ENCODE data around the gene ST7. TPM values are rescaled to one million over a fixed set of nuclear protein-coding genes. Genes with fewer than 3 reads are reported as not detected.

The ST7 gene
- total RNA-seq, 4 donors from 2014 or later = 13.5 to 24.9 (median 18.6) TPM

DNA sequence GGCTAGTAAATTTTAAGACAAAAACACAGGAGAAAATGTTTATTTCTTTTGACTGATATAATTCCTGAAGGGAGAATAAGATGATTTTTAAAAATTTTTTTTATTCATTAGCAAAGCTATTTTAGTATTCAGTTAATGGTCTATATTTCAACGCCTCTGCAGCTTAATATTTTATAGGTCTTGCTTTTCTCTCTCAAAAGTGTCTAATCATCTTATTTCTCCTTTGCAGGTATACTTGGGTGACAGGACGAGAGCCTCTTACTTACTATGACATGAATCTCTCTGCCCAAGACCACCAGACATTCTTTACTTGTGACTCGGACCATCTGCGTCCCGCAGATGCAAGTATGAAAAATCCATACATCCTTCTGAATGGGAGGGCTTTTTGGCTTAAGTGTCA, 177.0 kb downstream of the ST7 start:
- H3K9me3 ChIP-seq = no peaks in the 10 kb centered on the region
- TF ChIP-seq CTCF (IDR thresholded peaks at IDR 0.05) (no peak), EP300 (IDR thresholded peaks at IDR 0.05) (no peak), POLR2A (IDR thresholded peaks at IDR 0.05) (no peak)
- no peaks in the 10 kb centered on the region for H3K27me3 ChIP-seq
- WGBS, 2 donors = 98% methylated on average over 5 of the region's 5 CpGs
- no peak for DNase-seq (ENCODE audit: low spot score in 2 of 2)
- no peak overlapping the region for H3K4me3 ChIP-seq
- H3K4me1 ChIP-seq = peaks cover 0 to 11% (median under 1%) of the 10 kb centered on the region in 4 donors
- H3K27ac ChIP-seq = no peak overlapping the region
- H3K36me3 ChIP-seq = peaks cover 0 to 5% (median 0%) of the 10 kb centered on the region in 3 donors

- H3K36me3 ChIP-seq = peaks cover 0 to 15% (median 0%) of the 10 kb centered on the region in 3 donors
- 87 to 90% methylated on average over 6 of the region's 6 CpGs for WGBS, 2 donors
- H3K27ac ChIP-seq = no peak overlapping the region
- peaks cover 0 to 5% (median 0%) of the 10 kb centered on the region in 4 donors for H3K4me1 ChIP-seq
- no peak overlapping the region for H3K4me3 ChIP-seq
- no peaks in the 10 kb centered on the region for H3K9me3 ChIP-seq
- DNase-seq (ENCODE audit: low spot score in 2 of 2) = no peak
- TF ChIP-seq CTCF (IDR thresholded peaks at IDR 0.05) (no peak), POLR2A (IDR thresholded peaks at IDR 0.05) (no peak), EP300 (IDR thresholded peaks at IDR 0.05) (no peak)
- no peaks in the 10 kb centered on the region for H3K27me3 ChIP-seq
These were observed 179.2 kb downstream of the ST7 start for GRCh38 chr7:117132321-117133120.

GRCh38 chr7:117133125-117133524, 179.8 kb downstream of the ST7 start:
- H3K4me1 ChIP-seq = peaks cover 0 to 5% (median 0%) of the 10 kb centered on the region in 4 donors

GRCh38 chr7:117134411-117134810, 181.1 kb downstream of the ST7 start:
- no peaks in the 10 kb centered on the region for H3K4me1 ChIP-seq
- H3K27ac ChIP-seq = no peak overlapping the region
- no peaks in the 10 kb centered on the region for H3K27me3 ChIP-seq
- H3K4me3 ChIP-seq = no peak overlapping the region
- no peak for DNase-seq (ENCODE audit: low spot score in 2 of 2)
- 100% methylated on average over 1 of the region's 1 CpG for WGBS, 2 donors
- no peaks in the 10 kb centered on the region for H3K9me3 ChIP-seq
- TF ChIP-seq CTCF (IDR thresholded peaks at IDR 0.05) = no peak
- H3K36me3 ChIP-seq = peaks cover 0 to 24% (median 0%) of the 10 kb centered on the region in 3 donors

More at GRCh38 chr7:117133125-117133524, 179.8 kb downstream of the ST7 start:
- no peak for TF ChIP-seq CTCF (IDR thresholded peaks at IDR 0.05)
- WGBS, 2 donors = 97 to 100% methylated on average over 1 of the region's 1 CpG
- no peak for DNase-seq (ENCODE audit: low spot score in 2 of 2)
- Histone ChIP-seq H3K27ac (no peak overlapping the region), H3K4me3 (no peak overlapping the region), H3K36me3 (peaks cover 0 to 15% (median 0%) of the 10 kb centered on the region in 3 donors), H3K27me3 (no peaks in the 10 kb centered on the region), H3K9me3 (no peaks in the 10 kb centered on the region)

DNA sequence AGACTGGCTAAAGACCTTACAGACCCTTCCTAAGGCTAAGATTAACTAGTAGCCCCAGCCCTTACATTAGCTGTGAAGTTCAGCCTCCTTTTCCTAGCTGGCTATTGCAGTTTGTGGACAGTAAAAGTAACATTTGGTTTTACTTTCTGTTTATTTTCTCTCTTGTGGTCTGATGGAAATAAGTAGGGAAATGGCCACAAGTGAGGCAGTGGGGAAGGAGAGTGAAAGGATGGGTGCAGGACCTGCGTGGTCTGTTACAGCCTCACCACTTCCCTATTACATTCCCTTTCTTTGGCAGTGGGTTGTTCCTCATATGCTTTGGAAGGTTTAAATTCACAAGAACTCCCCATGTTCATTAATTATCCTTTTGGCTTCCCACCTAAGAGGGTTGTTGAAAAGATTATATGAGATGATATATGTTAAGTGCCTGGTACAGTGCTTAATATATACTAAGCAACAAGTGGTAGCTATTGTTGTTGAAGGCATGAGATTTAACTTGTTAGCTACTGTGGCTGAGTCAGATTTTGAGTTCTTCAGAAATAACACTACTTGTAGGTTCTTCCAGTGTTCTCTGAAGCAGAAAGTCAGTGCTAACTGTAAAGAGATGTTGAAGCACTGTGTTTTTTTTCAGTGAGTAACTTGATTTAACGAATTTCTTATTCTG, 181.7 kb downstream of the ST7 start:
- TF ChIP-seq CTCF (IDR thresholded peaks at IDR 0.05) = no peak
- TF ChIP-seq POLR2A (IDR thresholded peaks at IDR 0.05) = no peak
- no peak for TF ChIP-seq EP300 (IDR thresholded peaks at IDR 0.05)
- H3K9me3 ChIP-seq = no peaks in the 10 kb centered on the region
- DNase-seq (ENCODE audit: low spot score in 2 of 2) = no peak

More for the DNA sequence above, 181.7 kb downstream of the ST7 start:
- no peak overlapping the region for H3K4me3 ChIP-seq
- no peak overlapping the region for H3K27ac ChIP-seq
- H3K36me3 ChIP-seq = peaks cover 0 to 28% (median 0%) of the 10 kb centered on the region in 3 donors
- WGBS, 2 donors = 91 to 93% methylated on average over 2 of the region's 2 CpGs
- H3K4me1 ChIP-seq = no peaks in the 10 kb centered on the region
- no peaks in the 10 kb centered on the region for H3K27me3 ChIP-seq

Measured in tibial nerve (tissue), 4 donors.